Mucosa of descending colon (tissue), 3 donors: ENCODE measurements around the gene SLC35G4. TPM values are rescaled to one million over a fixed set of nuclear protein-coding genes. Genes with fewer than 3 reads are reported as not detected.
"Not testable (repeated sequence)": the region's sequence is repeated elsewhere in the genome, so short reads cannot be mapped to it uniquely, and the experiment has no call there.

ENCODE experiments used
- ATAC-seq: fragments of 200-7000 bp; cut with Tn5 transposase; one replicate; pipeline ENCODE4 v1.9.1; 2020; ENCODE audit warnings: mild to moderate bottlenecking, moderate library complexity
- DNase-seq, 3 donors: peaks; one replicate each; pipeline ENCODE4 v3.0.0-alpha.2; 2020
- H3K36me3 ChIP-seq: fragments of 200-600 bp; one replicate; pipeline ENCODE4 v1.8.0; 2021; ENCODE audit warnings: low read depth, mild to moderate bottlenecking
- H3K4me1 ChIP-seq: fragments of 200-600 bp; one replicate; pipeline ENCODE4 v1.8.0; 2021; ENCODE audit warnings: low read depth, mild to moderate bottlenecking
- H3K4me3 ChIP-seq: fragments of 200-600 bp; one replicate; pipeline ENCODE4 v1.8.0; 2021; ENCODE audit warnings: mild to moderate bottlenecking
- H3K9me3 ChIP-seq: fragments of 200-600 bp; one replicate; pipeline ENCODE4 v1.8.0; 2021; ENCODE audit warnings: mild to moderate bottlenecking
- CTCF ChIP-seq: fragments of 200-600 bp; IDR thresholded peaks from one replicate; pipeline ENCODE4 v1.8.0; 2022; ENCODE audit warnings: antibody characterized with exemption, mild to moderate bottlenecking
- intact Hi-C, 2 donors: fragments of 100-400 bp; cut with DNase I in 1 of 2; cut with micrococcal nuclease in 1 of 2; formaldehyde crosslinking; loops; one replicate each; pipeline versions ENCODE4 v1.11.0 to v1.11.1; 2022; cut with DNase I, micrococcal nuclease
- total RNA-seq, 3 donors: library from RNA; stranded (reverse); fragmentation: NEBNext Ultra II Directional in 2 of 3; extraction: Animal tissue kit (Norgen Biotek cat#: 25700) in 2 of 3; gene quantifications; one replicate each; pipeline versions ENCODE4 v1.2.1 to v1.2.4, GENCODE V29; 2021 to 2023
- donor health status: DM: no; HTN: no; CAD: no; lungs with moderate emphysema.
- donor health status: DM: no; HTN: no; CAD: no.
- donor health status: DM: no; HTN: yes; CAD: no.

SLC35G4 gene
- total RNA-seq, 3 donors from 2014 or later, result not detected

- no peak for TF ChIP-seq CTCF
- Histone ChIP-seq H3K4me3 (no peak overlapping the region), H3K36me3 (no peaks in the 10 kb centered on the region), H3K4me1 (no peaks in the 10 kb centered on the region), H3K9me3 (no peaks in the 10 kb centered on the region)
- ATAC-seq (no peak), DNase-seq (no peak)
- intact Hi-C loops, result no loop called here
These were observed 21.6 kb upstream of the SLC35G4 start for GRCh38 chr18:11587846-11588245.

- intact Hi-C loops, result no loop called here
- ATAC-seq, result no peak
- no peaks in the 10 kb centered on the region for H3K36me3 ChIP-seq
- no peaks in the 10 kb centered on the region for H3K9me3 ChIP-seq
- no peaks in the 10 kb centered on the region for H3K4me1 ChIP-seq
- H3K4me3 ChIP-seq, result no peak overlapping the region
- no peak for DNase-seq
- no peak for TF ChIP-seq CTCF
These were observed 17.4 kb upstream of the SLC35G4 start for GRCh38 chr18:11591957-11592356.

GRCh38 chr18:11600321-11600720 lies 9.1 kb upstream of the SLC35G4 start:
- ATAC-seq (no peak), DNase-seq (no peak)
- intact Hi-C loops, result no loop called here
- no peaks in the 10 kb centered on the region for H3K36me3 ChIP-seq
- H3K9me3 ChIP-seq, result no peaks in the 10 kb centered on the region
- TF ChIP-seq CTCF, result no peak
- H3K4me1 ChIP-seq, result no peaks in the 10 kb centered on the region
- H3K4me3 ChIP-seq, result no peak overlapping the region

GRCh38 chr18:11607906-11608305 lies 1.5 kb upstream of the SLC35G4 start:
- Histone ChIP-seq H3K36me3 (no peaks in the 10 kb centered on the region), H3K4me1 (no peaks in the 10 kb centered on the region), H3K9me3 (no peaks in the 10 kb centered on the region), H3K4me3 (no peak overlapping the region)
- no peak for TF ChIP-seq CTCF
- intact Hi-C loops, result no loop called here
- ATAC-seq (no peak), DNase-seq (no peak)

- intact Hi-C loops, H3K36me3 ChIP-seq, H3K4me1 ChIP-seq, H3K9me3 ChIP-seq, DNase-seq, ATAC-seq, H3K4me3 ChIP-seq: not testable (repeated sequence)
These were observed 778 bp upstream of the SLC35G4 start for GRCh38 chr18:11608618-11609017.

GRCh38 chr18:11613073-11613472 lies 3.7 kb downstream of the SLC35G4 start:
- intact Hi-C loops, H3K9me3 ChIP-seq, H3K36me3 ChIP-seq, H3K4me1 ChIP-seq, ATAC-seq, DNase-seq, H3K4me3 ChIP-seq: not testable (repeated sequence)

GRCh38 chr18:11613611-11614010 lies 4.2 kb downstream of the SLC35G4 start:
- H3K4me1 ChIP-seq, H3K9me3 ChIP-seq, H3K36me3 ChIP-seq, intact Hi-C loops, ATAC-seq, H3K4me3 ChIP-seq, DNase-seq: not testable (repeated sequence)

- intact Hi-C loops, ATAC-seq, H3K9me3 ChIP-seq, H3K36me3 ChIP-seq, H3K4me1 ChIP-seq, H3K4me3 ChIP-seq: not testable (repeated sequence)
- DNase-seq, result peak in 1 of 3 donors; percentile 40
These were observed 4.6 kb downstream of the SLC35G4 start for GRCh38 chr18:11614042-11614441.

- H3K4me3 ChIP-seq, H3K4me1 ChIP-seq, intact Hi-C loops, H3K36me3 ChIP-seq, H3K9me3 ChIP-seq, DNase-seq, ATAC-seq: not testable (repeated sequence)
These were observed 5.6 kb downstream of the SLC35G4 start for GRCh38 chr18:11614981-11615380.

- H3K4me3 ChIP-seq, H3K4me1 ChIP-seq, H3K36me3 ChIP-seq, ATAC-seq, DNase-seq, H3K9me3 ChIP-seq, intact Hi-C loops: not testable (repeated sequence)
These were observed 37.9 kb downstream of the SLC35G4 start for GRCh38 chr18:11647310-11647709.

- DNase-seq, result peak in 1 of 3 donors; percentile 46
- H3K4me3 ChIP-seq, intact Hi-C loops, ATAC-seq, H3K36me3 ChIP-seq, H3K4me1 ChIP-seq, H3K9me3 ChIP-seq: not testable (repeated sequence)
These were observed 38.4 kb downstream of the SLC35G4 start for GRCh38 chr18:11647804-11648203.
